ENCODE data around the gene ARMS2. TPM values are rescaled to one million over a fixed set of nuclear protein-coding genes. Genes with fewer than 3 reads are reported as not detected.

Gene ARMS2
- polyA plus RNA-seq, 1 donor from 2014 or later = not detected

DNA sequence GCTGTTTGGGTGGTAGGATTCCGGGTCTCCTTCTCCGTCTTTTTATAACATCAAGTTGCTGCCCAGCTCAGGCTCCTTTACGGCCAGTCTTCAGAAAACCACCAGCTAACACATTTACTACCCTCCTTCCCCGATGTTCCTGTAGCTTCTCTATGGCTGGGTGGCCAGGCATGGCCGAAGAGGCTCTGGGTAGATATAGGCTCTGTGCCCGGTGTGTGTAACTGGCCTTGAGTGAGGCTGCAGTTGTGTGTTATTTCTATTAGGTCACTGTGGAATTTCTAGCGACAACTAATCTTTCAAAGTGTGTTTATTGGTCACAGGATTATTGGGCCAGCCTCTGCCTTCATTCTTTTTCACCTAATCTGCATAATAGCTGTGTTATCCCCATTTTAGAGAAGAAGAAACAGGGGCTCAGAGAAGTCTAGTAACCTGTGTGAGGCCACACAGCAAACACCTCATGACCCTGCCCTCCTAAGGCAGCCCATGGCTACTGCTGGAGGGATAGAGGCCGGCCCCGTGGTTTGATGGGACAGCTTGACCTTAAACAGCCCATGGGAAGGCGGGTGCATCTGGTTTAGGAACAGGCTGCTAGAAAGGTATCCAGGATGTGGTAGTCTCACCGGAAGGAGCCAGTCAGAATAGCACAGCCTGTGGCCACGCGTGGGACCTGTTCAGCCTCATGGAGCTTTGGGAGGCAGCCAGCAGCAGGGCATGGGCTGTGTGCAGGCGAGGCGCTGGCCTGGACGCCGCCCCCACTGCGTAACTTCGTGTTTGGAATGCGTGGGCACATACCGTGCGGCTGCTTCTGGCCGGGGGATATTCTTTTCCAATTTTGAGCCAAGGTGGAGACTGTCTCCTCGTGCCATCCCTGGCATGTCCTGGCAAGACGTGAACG, 36.6 kb downstream of the ARMS2 start:
- Histone ChIP-seq H3K9ac (ENCODE audit: low read length) (no peak overlapping the region), H3K4me2 (ENCODE audit: low read length) (no peak overlapping the region), H3K4me3 (ENCODE audit: low read length) (no peak overlapping the region), H4K20me1 (ENCODE audit: insufficient read depth) (no peaks in the 10 kb centered on the region), H2AFZ (ENCODE audit: low read depth, low read length) (no peak overlapping the region), H3K9me3 (ENCODE audit: low read length) (no peaks in the 10 kb centered on the region), H3K9me2 (ENCODE audit: insufficient read depth, low read length) (no peaks in the 10 kb centered on the region), H3K27ac (ENCODE audit: low read length) (no peak overlapping the region), H3F3A (ENCODE audit: insufficient read depth, low read length, poor library complexity, severe bottlenecking) (no peaks in the 10 kb centered on the region), H3K79me2 (replicated peaks; ENCODE audit: insufficient read depth, low read length) (no peaks in the 10 kb centered on the region), H3K36me3 (ENCODE audit: insufficient read depth, low read length) (no peaks in the 10 kb centered on the region), H3K27me3 (ENCODE audit: insufficient read depth, low read depth, low read length) (no peaks in the 10 kb centered on the region)
- TF ChIP-seq MXI1 (conservative IDR thresholded peaks at IDR 0.05; ENCODE audit: poor library complexity, severe bottlenecking) (no peak), POLR2AphosphoS5 (IDR thresholded peaks at IDR 0.05) (no peak), EZH2 (IDR thresholded peaks at IDR 0.05; ENCODE audit: borderline replicate concordance, insufficient read depth, low read length, poor library complexity, severe bottlenecking) (no peak), EP300 (conservative IDR thresholded peaks at IDR 0.05; ENCODE audit: poor library complexity, severe bottlenecking) (no peak)
- TF ChIP-seq, protein P1, sequence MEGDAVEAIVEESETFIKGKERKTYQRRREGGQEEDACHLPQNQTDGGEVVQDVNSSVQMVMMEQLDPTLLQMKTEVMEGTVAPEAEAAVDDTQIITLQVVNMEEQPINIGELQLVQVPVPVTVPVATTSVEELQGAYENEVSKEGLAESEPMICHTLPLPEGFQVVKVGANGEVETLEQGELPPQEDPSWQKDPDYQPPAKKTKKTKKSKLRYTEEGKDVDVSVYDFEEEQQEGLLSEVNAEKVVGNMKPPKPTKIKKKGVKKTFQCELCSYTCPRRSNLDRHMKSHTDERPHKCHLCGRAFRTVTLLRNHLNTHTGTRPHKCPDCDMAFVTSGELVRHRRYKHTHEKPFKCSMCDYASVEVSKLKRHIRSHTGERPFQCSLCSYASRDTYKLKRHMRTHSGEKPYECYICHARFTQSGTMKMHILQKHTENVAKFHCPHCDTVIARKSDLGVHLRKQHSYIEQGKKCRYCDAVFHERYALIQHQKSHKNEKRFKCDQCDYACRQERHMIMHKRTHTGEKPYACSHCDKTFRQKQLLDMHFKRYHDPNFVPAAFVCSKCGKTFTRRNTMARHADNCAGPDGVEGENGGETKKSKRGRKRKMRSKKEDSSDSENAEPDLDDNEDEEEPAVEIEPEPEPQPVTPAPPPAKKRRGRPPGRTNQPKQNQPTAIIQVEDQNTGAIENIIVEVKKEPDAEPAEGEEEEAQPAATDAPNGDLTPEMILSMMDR (IDR thresholded peaks at IDR 0.05; ENCODE audit: poor library complexity, severe bottlenecking) = no peak
- TF ChIP-seq, protein P2, sequence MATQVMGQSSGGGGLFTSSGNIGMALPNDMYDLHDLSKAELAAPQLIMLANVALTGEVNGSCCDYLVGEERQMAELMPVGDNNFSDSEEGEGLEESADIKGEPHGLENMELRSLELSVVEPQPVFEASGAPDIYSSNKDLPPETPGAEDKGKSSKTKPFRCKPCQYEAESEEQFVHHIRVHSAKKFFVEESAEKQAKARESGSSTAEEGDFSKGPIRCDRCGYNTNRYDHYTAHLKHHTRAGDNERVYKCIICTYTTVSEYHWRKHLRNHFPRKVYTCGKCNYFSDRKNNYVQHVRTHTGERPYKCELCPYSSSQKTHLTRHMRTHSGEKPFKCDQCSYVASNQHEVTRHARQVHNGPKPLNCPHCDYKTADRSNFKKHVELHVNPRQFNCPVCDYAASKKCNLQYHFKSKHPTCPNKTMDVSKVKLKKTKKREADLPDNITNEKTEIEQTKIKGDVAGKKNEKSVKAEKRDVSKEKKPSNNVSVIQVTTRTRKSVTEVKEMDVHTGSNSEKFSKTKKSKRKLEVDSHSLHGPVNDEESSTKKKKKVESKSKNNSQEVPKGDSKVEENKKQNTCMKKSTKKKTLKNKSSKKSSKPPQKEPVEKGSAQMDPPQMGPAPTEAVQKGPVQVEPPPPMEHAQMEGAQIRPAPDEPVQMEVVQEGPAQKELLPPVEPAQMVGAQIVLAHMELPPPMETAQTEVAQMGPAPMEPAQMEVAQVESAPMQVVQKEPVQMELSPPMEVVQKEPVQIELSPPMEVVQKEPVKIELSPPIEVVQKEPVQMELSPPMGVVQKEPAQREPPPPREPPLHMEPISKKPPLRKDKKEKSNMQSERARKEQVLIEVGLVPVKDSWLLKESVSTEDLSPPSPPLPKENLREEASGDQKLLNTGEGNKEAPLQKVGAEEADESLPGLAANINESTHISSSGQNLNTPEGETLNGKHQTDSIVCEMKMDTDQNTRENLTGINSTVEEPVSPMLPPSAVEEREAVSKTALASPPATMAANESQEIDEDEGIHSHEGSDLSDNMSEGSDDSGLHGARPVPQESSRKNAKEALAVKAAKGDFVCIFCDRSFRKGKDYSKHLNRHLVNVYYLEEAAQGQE (IDR thresholded peaks at IDR 0.05; ENCODE audit: borderline replicate concordance) = no peak

DNA sequence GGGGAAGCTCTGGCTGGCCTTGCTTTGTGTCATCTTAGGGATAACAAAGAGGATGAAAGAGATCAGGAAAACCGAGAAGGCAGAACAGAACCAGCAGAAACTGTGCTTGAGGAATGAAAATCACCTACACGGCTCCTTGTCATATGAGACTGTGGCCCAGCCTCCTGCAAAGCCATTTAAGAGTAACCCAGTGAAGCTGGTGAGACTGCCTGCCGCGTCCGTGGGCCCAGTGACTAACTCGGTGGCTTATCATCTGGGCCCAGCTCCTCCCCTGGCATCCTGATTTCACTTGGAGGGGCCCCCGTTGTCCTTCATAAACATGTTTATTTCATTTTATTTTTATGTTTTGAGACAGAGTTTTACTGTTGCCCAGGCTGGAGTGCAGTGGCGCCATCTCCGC, 37.6 kb downstream of the ARMS2 start:
- no peak overlapping the region for H3K9ac ChIP-seq (ENCODE audit: low read length)
- H3K4me2 ChIP-seq (ENCODE audit: low read length) = no peak overlapping the region
- H3K27me3 ChIP-seq (ENCODE audit: insufficient read depth, low read depth, low read length) = no peaks in the 10 kb centered on the region
- H3K27ac ChIP-seq (ENCODE audit: low read length) = no peak overlapping the region
- no peak for TF ChIP-seq SMC3 (conservative IDR thresholded peaks at IDR 0.05; ENCODE audit: poor library complexity)
- TF ChIP-seq EZH2 (IDR thresholded peaks at IDR 0.05; ENCODE audit: borderline replicate concordance, insufficient read depth, low read length, poor library complexity, severe bottlenecking) = no peak
- no peak for TF ChIP-seq EP300 (conservative IDR thresholded peaks at IDR 0.05; ENCODE audit: poor library complexity, severe bottlenecking)
- TF ChIP-seq, protein P1 (IDR thresholded peaks at IDR 0.05; ENCODE audit: poor library complexity, severe bottlenecking) = no peak
- no peak for TF ChIP-seq TAF1 (IDR thresholded peaks at IDR 0.05; ENCODE audit: low read depth)
- no peaks in the 10 kb centered on the region for H3K9me2 ChIP-seq (ENCODE audit: insufficient read depth, low read length)
- no peaks in the 10 kb centered on the region for H3F3A ChIP-seq (ENCODE audit: insufficient read depth, low read length, poor library complexity, severe bottlenecking)
- H3K79me2 ChIP-seq (replicated peaks; ENCODE audit: insufficient read depth, low read length) = no peaks in the 10 kb centered on the region
- H3K36me3 ChIP-seq (ENCODE audit: insufficient read depth, low read length) = no peaks in the 10 kb centered on the region
- no peak overlapping the region for H2AFZ ChIP-seq (ENCODE audit: low read depth, low read length)
- H3K4me3 ChIP-seq (ENCODE audit: low read length) = no peak overlapping the region
- no peaks in the 10 kb centered on the region for H4K20me1 ChIP-seq (ENCODE audit: insufficient read depth)
- no peaks in the 10 kb centered on the region for H3K9me3 ChIP-seq (ENCODE audit: low read length)

Data from neural cell (in vitro differentiated cells).